ENCODE data around the gene GPN2.
A peak's percentile ranks its signal among the peaks of the same experiment; 100 is the strongest.

The GPN2 gene

GRCh38 chr1:26863685-26864077 lies 26.4 kb downstream of the GPN2 start:
- no peak for DNase-seq (ENCODE audit: low read depth in 1 of 2, low spot score in 1 of 2)
- Histone ChIP-seq H3K27me3 (ENCODE audit: insufficient read depth, poor library complexity, severe bottlenecking) (no peaks in the 10 kb centered on the region), H3K27ac (replicated peaks) (no peak overlapping the region), H3K4me3 (replicated peaks; ENCODE audit: insufficient read depth, low read length) (no peak overlapping the region)
- TF ChIP-seq CTCF (IDR thresholded peaks at IDR 0.05; ENCODE audit: insufficient read depth, low read length) (no peak), SPI1 (IDR thresholded peaks at IDR 0.05; ENCODE audit: borderline replicate concordance, low read depth) (no peak), POLR2AphosphoS5 (IDR thresholded peaks at IDR 0.05; ENCODE audit: low read depth) (no peak), REST (IDR thresholded peaks at IDR 0.05; ENCODE audit: insufficient replicate concordance, low read depth) (no peak), GABPA (IDR thresholded peaks at IDR 0.05; ENCODE audit: low read depth) (no peak)

GRCh38 chr1:26862781-26863684 lies 27.1 kb downstream of the GPN2 start, which contains the start of gene SFN:
TSS of gene SFN (plus strand) at chr1:26863149. CDS start at chr1:26863213, 64 bp downstream.
- no peak within 1 kb of the TSS for H3K27ac ChIP-seq (replicated peaks)
- no peaks in the 10 kb centered on the region for H3K27me3 ChIP-seq (ENCODE audit: insufficient read depth, poor library complexity, severe bottlenecking)
- DNase-seq (ENCODE audit: low read depth in 1 of 2, low spot score in 1 of 2), result peak; percentile 29 to 46
- H3K4me3 ChIP-seq (replicated peaks; ENCODE audit: insufficient read depth, low read length), result no peak within 1 kb of the TSS
- TF ChIP-seq CTCF (IDR thresholded peaks at IDR 0.05; ENCODE audit: insufficient read depth, low read length) (peak; percentile 20), GABPA (IDR thresholded peaks at IDR 0.05; ENCODE audit: low read depth) (no peak), SPI1 (IDR thresholded peaks at IDR 0.05; ENCODE audit: borderline replicate concordance, low read depth) (no peak), POLR2AphosphoS5 (IDR thresholded peaks at IDR 0.05; ENCODE audit: low read depth) (0 out of 2 replicates have a peak, but pooled peaks have one; percentile 20), REST (IDR thresholded peaks at IDR 0.05; ENCODE audit: insufficient replicate concordance, low read depth) (no peak)

DNA sequence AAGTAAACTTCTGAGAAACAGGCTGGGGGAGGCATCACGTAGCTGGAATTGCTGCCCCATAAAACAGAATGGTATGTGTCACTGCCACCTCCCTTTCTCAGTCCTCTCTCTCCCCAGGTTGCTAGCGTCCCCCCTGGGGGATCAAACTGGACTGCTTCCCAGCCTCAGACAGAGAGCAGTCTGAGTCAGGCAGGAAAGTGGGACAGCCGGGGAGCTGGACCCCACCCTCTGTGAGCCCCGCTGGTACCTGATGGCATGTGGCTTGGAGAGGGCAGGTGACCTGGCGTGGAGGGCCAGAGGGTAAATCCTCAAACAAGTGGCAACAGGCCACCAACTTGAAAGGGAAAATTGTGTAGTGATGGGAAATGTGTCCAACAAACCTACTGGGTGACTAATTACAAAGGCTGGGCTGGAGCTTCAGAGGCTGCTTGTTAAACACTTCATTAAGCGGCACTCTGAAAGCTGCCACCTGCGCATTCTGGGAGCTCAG lies 28.1 kb downstream of the GPN2 start:
- no peak for DNase-seq (ENCODE audit: low read depth in 1 of 2, low spot score in 1 of 2)
- TF ChIP-seq CTCF (IDR thresholded peaks at IDR 0.05; ENCODE audit: insufficient read depth, low read length), result no peak
- no peak for TF ChIP-seq REST (IDR thresholded peaks at IDR 0.05; ENCODE audit: insufficient replicate concordance, low read depth)
- TF ChIP-seq SPI1 (IDR thresholded peaks at IDR 0.05; ENCODE audit: borderline replicate concordance, low read depth), result no peak
- no peak for TF ChIP-seq GABPA (IDR thresholded peaks at IDR 0.05; ENCODE audit: low read depth)
- no peak for TF ChIP-seq POLR2AphosphoS5 (IDR thresholded peaks at IDR 0.05; ENCODE audit: low read depth)
- Histone ChIP-seq H3K4me3 (replicated peaks; ENCODE audit: insufficient read depth, low read length) (no peak overlapping the region), H3K27me3 (ENCODE audit: insufficient read depth, poor library complexity, severe bottlenecking) (no peaks in the 10 kb centered on the region), H3K27ac (replicated peaks) (no peak overlapping the region)
